ENCODE measurements around the gene TBCD.

DNA sequence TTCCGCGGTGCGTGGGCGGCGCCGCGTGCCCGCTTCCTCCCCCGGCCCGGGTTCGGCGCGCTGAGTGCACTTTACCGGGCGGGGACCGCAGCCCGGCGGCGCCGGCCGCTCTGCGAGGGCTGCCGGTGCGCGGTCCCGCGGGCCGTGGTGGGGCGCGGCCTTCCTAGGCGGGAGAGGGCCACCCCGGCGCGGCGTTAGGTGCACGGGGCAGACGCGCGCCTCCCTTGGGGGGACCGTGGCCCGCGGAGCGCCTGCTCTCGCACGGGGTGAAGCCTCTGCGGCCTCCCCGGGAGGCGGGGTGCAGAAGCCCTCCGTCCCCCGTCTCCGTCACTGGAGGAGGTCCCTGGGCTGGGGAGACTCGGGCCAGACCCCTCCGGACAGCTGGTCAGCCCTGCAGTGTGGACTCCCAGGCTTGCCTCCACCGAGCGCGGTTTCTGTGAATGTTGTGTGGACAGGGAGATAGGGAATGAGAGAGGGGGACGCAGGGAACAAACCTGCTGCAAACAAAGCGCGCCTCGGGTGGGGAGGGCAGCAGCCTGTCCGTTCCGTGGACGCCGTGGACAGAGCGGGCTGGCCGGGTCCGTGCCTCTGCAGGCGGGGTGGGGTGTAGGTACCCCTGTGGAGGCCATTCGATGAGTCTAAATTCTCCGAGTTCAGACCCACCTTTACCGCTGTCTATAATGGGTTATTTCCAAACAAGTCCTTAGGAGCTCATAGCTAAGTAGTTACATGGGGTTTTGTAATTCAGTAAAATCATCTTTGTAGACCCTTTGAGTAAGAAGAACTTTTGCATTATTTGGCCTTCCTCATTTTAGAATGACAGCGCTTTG is 721 bp downstream of the TBCD start:
- no peak for TF ChIP-seq EZH2 (IDR thresholded peaks at IDR 0.05; ENCODE audit: low read length, missing control alignments)
- TF ChIP-seq CTCF (conservative IDR thresholded peaks at IDR 0.05 in 1 of 2, IDR thresholded peaks at IDR 0.05 in 1 of 2; ENCODE audit: low read depth in 1 of 2, low read length in 2 of 2): no peak

All from fibroblast of lung (primary cell).